ENCODE measurements around the gene NDUFAF3. TPM values are rescaled to one million over a fixed set of nuclear protein-coding genes. Genes with fewer than 3 reads are reported as not detected.
A peak's percentile ranks its signal among the peaks of the same experiment; 100 is the strongest.

The NDUFAF3 gene
- total RNA-seq, 3 donors from 2014 or later, result 61.0 to 69.9 (median 63.2) TPM

GRCh38 chr3:49015765-49016164 lies 6.2 kb upstream of the NDUFAF3 start:
- DNase-seq, result no peak
- intact Hi-C loops (cut with DNase I, micrococcal nuclease), result no loop called here
- no peaks in the 10 kb centered on the region for H3K9me3 ChIP-seq
- H3K4me3 ChIP-seq, result no peak overlapping the region
- no peak for ATAC-seq
- peaks cover 4% of the 10 kb centered on the region for H3K36me3 ChIP-seq (ENCODE audit: low read depth)
- TF ChIP-seq CTCF (IDR thresholded peaks at IDR 0.05), result no peak
- peaks cover 24% of the 10 kb centered on the region for H3K4me1 ChIP-seq (ENCODE audit: low read depth)

GRCh38 chr3:49016414-49017228 lies 5.3 kb upstream of the NDUFAF3 start:
- Histone ChIP-seq H3K4me1 (ENCODE audit: low read depth) (peaks cover 24% of the 10 kb centered on the region), H3K36me3 (ENCODE audit: low read depth) (peaks cover 4% of the 10 kb centered on the region), H3K9me3 (no peaks in the 10 kb centered on the region), H3K4me3 (no peak overlapping the region)
- intact Hi-C loops (cut with DNase I, micrococcal nuclease), result no loop called here
- DNase-seq, result no peak
- no peak for TF ChIP-seq CTCF (IDR thresholded peaks at IDR 0.05)
- ATAC-seq, result no peak

- intact Hi-C loops (cut with DNase I, micrococcal nuclease), result no loop called here
- ATAC-seq (peak; percentile 11), DNase-seq (peak; percentile 71 to 81 (median 79))
- Histone ChIP-seq H3K4me1 (ENCODE audit: low read depth) (peaks cover 24% of the 10 kb centered on the region), H3K9me3 (no peaks in the 10 kb centered on the region), H3K36me3 (ENCODE audit: low read depth) (peaks cover 4% of the 10 kb centered on the region), H3K4me3 (peak overlapping the region; percentile 60)
- no peak for TF ChIP-seq CTCF (IDR thresholded peaks at IDR 0.05)
Measured at GRCh38 chr3:49017229-49017970, 4.5 kb upstream of the NDUFAF3 start.

GRCh38 chr3:49017971-49018706 lies 3.8 kb upstream of the NDUFAF3 start, which contains the start of gene DALRD3:
Gene DALRD3, minus strand, starts transcription at chr3:49018580. Its CDS starts 16 bp downstream, at chr3:49018564.
- Histone ChIP-seq H3K4me3 (peak within 1 kb of the TSS; percentile 60), H3K4me1 (ENCODE audit: low read depth) (peaks cover 31% of the 10 kb centered on the region), H3K9me3 (no peaks in the 10 kb centered on the region), H3K36me3 (ENCODE audit: low read depth) (peaks cover 4% of the 10 kb centered on the region)
- intact Hi-C loops (cut with DNase I, micrococcal nuclease), result no loop called here
- DNase-seq (peak; percentile 82 to 87 (median 84)), ATAC-seq (peak; percentile 22)
- no peak for TF ChIP-seq CTCF (IDR thresholded peaks at IDR 0.05)

GRCh38 chr3:49018707-49019006 lies 3.3 kb upstream of the NDUFAF3 start:
- Histone ChIP-seq H3K4me3 (peak overlapping the region; percentile 60), H3K36me3 (ENCODE audit: low read depth) (peaks cover 4% of the 10 kb centered on the region), H3K9me3 (no peaks in the 10 kb centered on the region), H3K4me1 (ENCODE audit: low read depth) (peaks cover 35% of the 10 kb centered on the region)
- ATAC-seq (no peak), DNase-seq (no peak)
- intact Hi-C loops (cut with DNase I, micrococcal nuclease), result no loop called here
- TF ChIP-seq CTCF (IDR thresholded peaks at IDR 0.05), result no peak

Data from mucosa of descending colon (tissue), 3 donors.